Esophagus squamous epithelium (tissue), 5 donors: Measurements from ENCODE around the gene CD164L2. TPM values are rescaled to one million over a fixed set of nuclear protein-coding genes. Genes with fewer than 3 reads are reported as not detected.

Source experiments
- DNase-seq: peaks from one replicate; lab custom pipeline; 2025; lab: John Stamatoyannopoulos, UW
- H3K27ac ChIP-seq, 4 donors: fragments of 200-600 bp; sonication (generic); one replicate each; pipeline ENCODE4 v1.5.1; 2016 to 2019; ENCODE audit warnings: mild to moderate bottlenecking in 1 of 4
- H3K27me3 ChIP-seq, 4 donors: fragments of 200-600 bp; sonication (generic); 1 replicate in 3 of 4; 2 replicates in 1 of 4; pipeline versions ENCODE4 v1.5.1 to v1.6.0; 2017 to 2021; ENCODE audit warnings: antibody characterized with exemption in 1 of 4
- H3K36me3 ChIP-seq, 3 donors: fragments of 200-600 bp; sonication (generic); one replicate each; pipeline ENCODE4 v1.5.1; 2016 to 2019
- H3K4me1 ChIP-seq, 3 donors: fragments of 200-600 bp; sonication (generic); one replicate each; pipeline ENCODE4 v1.5.1; 2017 to 2019
- H3K4me3 ChIP-seq, 4 donors: fragments of 200-600 bp; sonication (generic); 1 replicate in 3 of 4; 2 replicates in 1 of 4; pipeline ENCODE4 v1.5.1; 2016 to 2019; ENCODE audit warnings: mild to moderate bottlenecking in 2 of 4, moderate library complexity in 1 of 4
- H3K9me3 ChIP-seq, 3 donors: fragments of 200-600 bp; sonication (generic); one replicate each; pipeline ENCODE4 v1.5.1; 2016 to 2019
- CTCF ChIP-seq, 6 experiments: fragments of 450-650 bp in 4 of 6; fragments of 200-600 bp in 2 of 6; sonication (generic) in 2 of 6; IDR thresholded peaks; one replicate each; pipeline ENCODE4 v1.5.1; 2016 to 2019; ENCODE audit warnings: antibody characterized with exemption in 6 of 6, mild to moderate bottlenecking in 4 of 6, moderate library complexity in 4 of 6
- POLR2A ChIP-seq, 4 donors: fragments of 450-650 bp; IDR thresholded peaks; one replicate each; pipeline ENCODE4 v1.6.1; 2017; ENCODE audit warnings: antibody characterized with exemption in 4 of 4, mild to moderate bottlenecking in 4 of 4, moderate library complexity in 3 of 4
- WGBS, 2 donors: methylation state at CpG; one replicate each; pipeline ENCODE4 v1.1.5; 2018; 5-methylcytosine and 5-hydroxymethylcytosine counted together
- intact Hi-C: fragments of 100-400 bp; cut with DNase I; formaldehyde crosslinking; loops from one replicate; pipeline ENCODE4 v1.15.0; 2022
- total RNA-seq, 4 donors: library from RNA; depleted of rRNA; stranded (reverse); fragments of >200 nt; gene quantifications; one replicate each; pipeline ENCODE4 v1.1.0, GENCODE V29; 2016
- donor health status: DM: yes; HTN: yes; CAD: no.

Gene CD164L2
- total RNA-seq, 4 donors from 2014 or later, result 4.8 to 15.4 (median 6.5) TPM

DNA sequence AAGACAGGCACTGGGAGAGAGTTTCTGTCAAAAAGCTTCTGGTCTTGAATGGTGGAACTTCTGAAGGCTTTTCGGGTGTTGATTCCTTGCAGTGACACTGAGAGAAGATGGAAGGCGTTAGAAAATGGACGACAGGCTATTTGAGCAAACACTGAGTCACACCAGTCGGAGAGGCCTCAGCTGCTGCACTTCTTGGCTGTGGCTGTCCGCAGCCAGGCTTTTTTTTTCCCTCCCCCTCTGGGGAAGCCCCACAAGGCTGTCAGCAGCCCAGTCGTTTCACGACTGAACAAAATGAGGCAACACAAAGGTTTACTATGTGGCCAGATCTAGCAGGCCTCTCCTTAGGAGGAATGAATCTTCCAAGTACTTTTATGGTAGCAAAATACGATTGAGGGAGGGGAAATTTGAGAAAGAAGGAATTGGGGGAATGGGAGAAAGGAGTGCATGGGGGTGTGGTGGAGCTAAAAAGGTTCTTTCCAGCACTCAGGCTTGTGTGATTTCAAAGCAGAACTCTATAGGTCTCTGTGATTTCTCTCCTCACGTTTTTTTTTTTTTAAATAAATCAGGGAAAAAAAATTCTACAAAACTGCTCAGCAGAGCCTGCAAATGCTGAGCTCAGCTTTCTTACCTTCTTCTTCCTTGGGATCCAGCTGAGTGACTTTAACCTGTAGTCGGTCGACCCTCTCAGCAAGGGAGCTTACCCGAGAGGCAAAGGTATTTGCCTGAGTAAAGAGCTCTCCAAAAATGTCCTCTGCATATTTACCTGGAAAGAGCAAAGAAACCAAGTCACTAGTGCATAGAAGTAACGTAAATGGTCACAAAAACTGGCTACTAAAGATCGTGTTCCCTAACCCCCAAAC, 35.4 kb upstream of the CD164L2 start:
- 21 to 28% methylated on average over 11 to 14 of the region's 14 CpGs for WGBS, 2 donors
- H3K36me3 ChIP-seq, result peaks cover 14 to 72% (median 35%) of the 10 kb centered on the region in 3 donors
- DNase-seq, result no peak
- H3K9me3 ChIP-seq, result no peaks in the 10 kb centered on the region
- TF ChIP-seq CTCF (IDR thresholded peaks at IDR 0.05) (peak in 1 of 6 experiments; percentile 18), POLR2A (IDR thresholded peaks at IDR 0.05) (no peak)
- peaks cover 19 to 100% (median 50%) of the 10 kb centered on the region in 3 donors for H3K4me1 ChIP-seq
- peak overlapping the region; percentile 55 to 86 (median 82) for H3K27ac ChIP-seq
- H3K27me3 ChIP-seq, result no peaks in the 10 kb centered on the region
- no peak overlapping the region for H3K4me3 ChIP-seq
- intact Hi-C loops, result loop anchor here (10.0 kb wide), 1 partner anchor 66 kb away; no protein-coding TSS in a partner anchor

DNA sequence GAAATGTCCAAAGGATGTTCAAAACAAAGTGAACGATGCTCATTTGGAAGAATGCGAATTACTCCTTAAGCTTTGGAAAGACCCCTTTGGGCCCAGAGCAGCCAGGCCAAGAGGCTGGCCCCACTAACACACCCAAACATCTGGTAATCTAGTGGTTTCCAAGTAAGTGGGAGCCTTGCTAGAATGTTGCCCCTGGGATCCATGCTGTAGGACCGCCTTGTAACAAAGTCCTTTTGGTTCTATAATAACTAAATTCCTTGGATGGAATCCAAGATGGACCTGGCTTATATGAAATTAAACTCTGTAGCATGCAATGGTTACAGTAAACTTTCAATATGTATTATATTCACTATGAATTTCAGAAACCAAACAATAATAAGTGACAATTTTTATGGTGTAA, 34.6 kb upstream of the CD164L2 start:
- peak overlapping the region; percentile 55 to 86 (median 82) for H3K27ac ChIP-seq
- peaks cover 19 to 100% (median 50%) of the 10 kb centered on the region in 3 donors for H3K4me1 ChIP-seq
- TF ChIP-seq CTCF (IDR thresholded peaks at IDR 0.05) (no peak), POLR2A (IDR thresholded peaks at IDR 0.05) (no peak)
- DNase-seq, result no peak
- intact Hi-C loops, result loop anchor here (10.0 kb wide), 1 partner anchor 67 kb away; no protein-coding TSS in a partner anchor
- peaks cover 14 to 73% (median 36%) of the 10 kb centered on the region in 3 donors for H3K36me3 ChIP-seq
- no peaks in the 10 kb centered on the region for H3K9me3 ChIP-seq
- H3K27me3 ChIP-seq, result no peaks in the 10 kb centered on the region
- 81 to 84% methylated on average over 3 of the region's 3 CpGs for WGBS, 2 donors
- no peak overlapping the region for H3K4me3 ChIP-seq

DNA sequence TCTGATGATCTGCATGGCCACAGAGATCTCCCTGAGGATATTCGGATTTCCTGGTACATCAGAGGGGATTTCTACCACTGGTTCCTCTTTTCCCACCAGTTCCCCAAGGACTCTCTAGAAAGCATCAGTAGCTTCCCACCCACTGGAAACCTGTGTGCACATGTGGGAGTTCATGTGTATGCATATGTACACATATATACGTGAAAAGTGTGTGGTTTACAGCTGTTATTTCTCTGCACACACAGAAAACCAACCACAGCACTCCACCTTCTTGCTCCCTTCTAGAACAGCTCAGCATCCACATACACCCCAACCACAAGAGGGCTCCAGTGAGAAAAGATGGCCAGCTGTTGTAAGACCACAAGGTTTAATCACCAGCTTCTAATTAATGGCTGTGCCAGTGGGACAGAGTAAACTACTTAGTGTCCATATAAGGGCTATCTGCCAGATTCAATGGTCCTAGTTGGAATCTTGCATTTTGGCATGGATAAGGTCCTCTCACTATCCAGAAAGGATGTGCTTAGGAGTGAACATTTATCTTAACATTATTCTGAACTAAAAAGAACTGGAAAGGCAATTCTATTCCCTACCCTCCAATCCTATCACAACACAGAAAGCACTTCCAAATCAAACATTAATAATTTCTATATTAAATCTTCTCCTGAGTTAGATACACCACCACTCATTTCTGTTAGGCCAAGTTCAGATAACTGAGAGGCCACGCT, 33.4 kb upstream of the CD164L2 start:
- no peaks in the 10 kb centered on the region for H3K27me3 ChIP-seq
- no peaks in the 10 kb centered on the region for H3K9me3 ChIP-seq
- 63 to 70% methylated on average over 3 of the region's 3 CpGs for WGBS, 2 donors
- no peak for DNase-seq
- no peak overlapping the region for H3K4me3 ChIP-seq
- TF ChIP-seq POLR2A (IDR thresholded peaks at IDR 0.05) (no peak), CTCF (IDR thresholded peaks at IDR 0.05) (peak; percentile 4 to 73 (median 67))
- peaks cover 23 to 76% (median 45%) of the 10 kb centered on the region in 3 donors for H3K36me3 ChIP-seq
- H3K27ac ChIP-seq, result peak overlapping the region in 3 of 4 donors; percentile 23 to 86 (median 84)
- intact Hi-C loops, result loop anchor here (10.0 kb wide), 1 partner anchor 68 kb away; no protein-coding TSS in a partner anchor
- H3K4me1 ChIP-seq, result peaks cover 13 to 95% (median 43%) of the 10 kb centered on the region in 3 donors

- WGBS, 2 donors, result 54 to 90% methylated on average over 1 of the region's 1 CpG
- intact Hi-C loops, result loop anchor here (10.0 kb wide), 1 partner anchor 71 kb away; no protein-coding TSS in a partner anchor
- H3K27me3 ChIP-seq, result no peaks in the 10 kb centered on the region
- H3K27ac ChIP-seq, result peak overlapping the region; percentile 47 to 73 (median 62)
- TF ChIP-seq CTCF (IDR thresholded peaks at IDR 0.05) (no peak), POLR2A (IDR thresholded peaks at IDR 0.05) (no peak)
- H3K9me3 ChIP-seq, result no peaks in the 10 kb centered on the region
- no peak overlapping the region for H3K4me3 ChIP-seq
- no peak for DNase-seq
- H3K4me1 ChIP-seq, result peaks cover 12 to 71% (median 23%) of the 10 kb centered on the region in 3 donors
- peaks cover 44 to 99% (median 66%) of the 10 kb centered on the region in 3 donors for H3K36me3 ChIP-seq
These were observed 31.0 kb upstream of the CD164L2 start for GRCh38 chr1:27414091-27414490.
